Pancreas (tissue), 10 donors: ENCODE results near the gene TRAPPC2B. TPM values are rescaled to one million over a fixed set of nuclear protein-coding genes. Genes with fewer than 3 reads are reported as not detected.

Source experiments
- ATAC-seq, 4 donors: fragments of 200-7000 bp; cut with Tn5 transposase; one replicate each; pipeline versions ENCODE4 v1.8.0 to v1.9.1; 2020; ENCODE audit warnings: mild to moderate bottlenecking in 4 of 4, moderate library complexity in 4 of 4
- DNase-seq, 6 donors: peaks; one replicate each; pipeline ENCODE4 v3.0.0-alpha.2; 2020
- FAIRE-seq: peaks from 2 replicates; lab custom pipeline; 2012; peaks lifted over from hg19 to GRCh38; lab: Jason Lieb, UNC
- H3K27ac ChIP-seq, 4 donors: fragments of 200-600 bp; sonication (generic); 1 replicate in 3 of 4; 2 replicates in 1 of 4; pipeline versions ENCODE4 v1.5.0 to v1.8.0; 2020
- H3K27me3 ChIP-seq, 4 donors: fragments of 200-600 bp; one replicate each; pipeline ENCODE4 v1.8.0; 2021
- H3K36me3 ChIP-seq, 3 donors: fragments of 200-600 bp; sonication (generic) in 1 of 3; one replicate each; pipeline versions ENCODE4 v1.5.0 to v1.8.0; 2020 to 2021
- H3K4me1 ChIP-seq, 3 donors: fragments of 200-600 bp; one replicate each; pipeline ENCODE4 v1.8.0; 2021
- H3K4me3 ChIP-seq, 4 donors: fragments of 200-600 bp; sonication (generic) in 2 of 4; one replicate each; pipeline versions ENCODE4 v1.5.0 to v1.8.0; 2020 to 2021
- H3K9me3 ChIP-seq, 4 donors: fragments of 200-600 bp; one replicate each; pipeline ENCODE4 v1.8.0; 2021
- CTCF ChIP-seq, 4 donors: fragments of 200-600 bp; sonication (generic) in 3 of 4; IDR thresholded peaks; one replicate each; pipeline versions ENCODE4 v1.5.0 to v1.8.0; 2021; ENCODE audit warnings: antibody characterized with exemption in 4 of 4
- WGBS, 2 donors: extraction: QIAGEN DNeasy Blood & Tissue Kit; methylation state at CpG; one replicate each; pipeline ENCODE4 v1.1.7; 2013; 5-methylcytosine and 5-hydroxymethylcytosine counted together
- intact Hi-C, 3 donors: fragments of 100-400 bp; cut with DNase I; formaldehyde crosslinking; loops; one replicate each; pipeline versions ENCODE4 v1.11.1 to v1.14.2; 2022
- polyA plus RNA-seq, 2 donors: library from polyadenylated mRNA; stranded (reverse); fragments of 200-250 nt; gene quantifications; one replicate each; pipeline ENCODE4 v1.2.3, GENCODE V29; 2013
- total RNA-seq, 6 donors: library from RNA; stranded (reverse); fragmentation: NEBNext Ultra II Directional in 4 of 6; extraction: Animal tissue kit (Norgen Biotek cat#: 25700) in 4 of 6; gene quantifications; one replicate each; pipeline versions ENCODE4 v1.2.1 to v1.2.4, GENCODE V29; 2021 to 2023
- donor health status: healthy with polysubstance abuse.
- donor health status: DM: no; HTN: no; CAD: no; lungs with moderate emphysema.
- donor health status: DM: no; HTN: no; CAD: no.
- donor health status: control.
- donor health status: control.
- donor health status: Bipolar disorder and iron deficiency.
- donor health status: DM: yes; HTN: yes; CAD: no.
- donor health status: DM: no; HTN: no; CAD: no.
- donor health status: DM: no; HTN: no; CAD: no.
- donor health status: DM: yes; HTN: yes; CAD: no.

TRAPPC2B gene
- total and polyA plus RNA-seq, 8 donors = 2.1 to 14.7 (median 2.9) TPM

- Histone ChIP-seq H3K9me3 (no peaks in the 10 kb centered on the region), H3K36me3 (peaks cover 0 to 20% (median 0%) of the 10 kb centered on the region in 3 donors), H3K4me3 (no peak overlapping the region), H3K4me1 (no peaks in the 10 kb centered on the region), H3K27me3 (no peaks in the 10 kb centered on the region), H3K27ac (no peak overlapping the region)
- TF ChIP-seq CTCF (IDR thresholded peaks at IDR 0.05) = no peak
- DNase-seq (no peak), ATAC-seq (no peak), FAIRE-seq (no peak)
- WGBS, 2 donors = 89 to 97% methylated on average over 6 of the region's 6 CpGs
- intact Hi-C loops = no loop called here
Observed at GRCh38 chr19:57376151-57376550, 12.8 kb downstream of the TRAPPC2B start.

- peaks cover 0 to 20% (median 0%) of the 10 kb centered on the region in 3 donors for H3K36me3 ChIP-seq
- H3K27ac ChIP-seq = no peak overlapping the region
- H3K4me3 ChIP-seq = no peak overlapping the region
- no peak for FAIRE-seq
- intact Hi-C loops = no loop called here
- 87 to 95% methylated on average over 3 of the region's 3 CpGs for WGBS, 2 donors
- no peaks in the 10 kb centered on the region for H3K4me1 ChIP-seq
- H3K27me3 ChIP-seq = no peaks in the 10 kb centered on the region
- TF ChIP-seq CTCF (IDR thresholded peaks at IDR 0.05) = no peak
- H3K9me3 ChIP-seq = no peaks in the 10 kb centered on the region
- ATAC-seq = no peak
- no peak for DNase-seq
Observed at GRCh38 chr19:57377498-57378146, 14.3 kb downstream of the TRAPPC2B start.

DNA sequence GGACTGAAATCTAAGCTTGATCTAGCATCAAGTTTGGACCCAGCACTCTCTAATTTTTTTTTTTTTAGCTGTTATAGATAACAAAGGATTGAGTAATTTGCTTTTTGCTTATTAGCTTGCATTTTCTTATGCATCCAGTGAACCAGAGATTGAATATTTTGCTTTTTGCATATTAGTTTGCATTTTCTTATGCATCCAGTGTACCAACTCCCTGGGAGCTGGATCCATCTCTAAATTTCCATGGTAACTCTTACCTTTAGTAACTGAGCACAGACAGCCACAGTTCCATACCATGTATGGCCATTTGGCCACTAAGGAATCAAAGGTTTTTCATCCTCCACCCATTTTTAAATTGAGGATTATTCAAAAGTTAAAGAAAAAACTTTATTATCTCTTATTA, 17.6 kb downstream of the TRAPPC2B start:
- no peaks in the 10 kb centered on the region for H3K27me3 ChIP-seq
- H3K4me3 ChIP-seq = no peak overlapping the region
- no peaks in the 10 kb centered on the region for H3K9me3 ChIP-seq
- intact Hi-C loops = no loop called here
- H3K36me3 ChIP-seq = peaks cover 0 to 13% (median 0%) of the 10 kb centered on the region in 3 donors
- ATAC-seq (no peak), FAIRE-seq (no peak), DNase-seq (no peak)
- no peak overlapping the region for H3K27ac ChIP-seq
- H3K4me1 ChIP-seq = no peaks in the 10 kb centered on the region
- TF ChIP-seq CTCF (IDR thresholded peaks at IDR 0.05) = no peak

DNA sequence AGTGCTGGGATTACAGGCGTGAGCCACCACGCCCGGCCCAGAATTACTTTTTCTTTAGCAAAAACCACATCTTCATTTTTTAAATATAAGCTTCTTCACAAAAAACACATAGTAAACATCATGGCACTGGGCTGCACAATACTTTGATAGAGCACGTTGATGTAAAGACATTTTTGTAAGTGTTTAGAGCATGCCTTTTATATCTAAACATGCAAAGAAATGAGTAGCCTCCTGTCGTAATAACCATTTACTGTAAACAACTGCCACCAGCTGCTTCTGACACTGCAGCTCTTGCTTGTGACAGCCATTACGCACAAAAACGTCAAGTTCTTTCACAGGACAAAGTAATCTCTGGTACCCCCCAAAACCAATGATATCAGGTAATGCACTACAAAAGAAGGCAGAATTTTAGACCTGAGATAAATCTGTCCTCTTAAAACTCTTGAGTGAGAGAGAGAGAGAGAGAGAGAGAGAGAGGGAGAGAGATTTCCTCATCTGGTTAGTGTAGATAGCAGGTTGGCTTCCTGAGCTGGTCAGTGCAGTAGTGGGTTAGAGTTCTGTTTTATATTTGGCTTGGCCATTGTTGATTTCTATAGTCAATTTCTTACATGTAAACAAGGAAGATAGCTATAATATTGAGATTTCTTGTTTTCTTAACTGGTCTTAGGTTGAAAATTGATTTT, 19.6 kb downstream of the TRAPPC2B start:
- Histone ChIP-seq H3K4me3 (no peak overlapping the region), H3K36me3 (peaks cover 0 to under 1% (median 0%) of the 10 kb centered on the region in 3 donors), H3K9me3 (no peaks in the 10 kb centered on the region), H3K27me3 (no peaks in the 10 kb centered on the region), H3K4me1 (no peaks in the 10 kb centered on the region), H3K27ac (no peak overlapping the region)
- ATAC-seq (no peak), FAIRE-seq (no peak), DNase-seq (no peak)
- intact Hi-C loops = no loop called here
- TF ChIP-seq CTCF (IDR thresholded peaks at IDR 0.05) = no peak
- 62 to 74% methylated on average over 7 of the region's 7 CpGs for WGBS, 2 donors
